Parathyroid adenoma (tissue), 2 donors: ENCODE data around the gene FAM131B.
A peak's percentile ranks its signal among the peaks of the same experiment; 100 is the strongest.

Source experiments
- H2AFZ ChIP-seq: fragments of 300-600 bp; sonication (generic); one replicate; pipeline ENCODE4 v1.7.0; 2017; ENCODE audit warnings: antibody characterized with exemption, mild to moderate bottlenecking
- H3K27ac ChIP-seq: fragments of 300-600 bp; sonication (generic); one replicate; pipeline ENCODE4 v1.7.0; 2017
- H3K27me3 ChIP-seq: fragments of 300-600 bp; sonication (generic); one replicate; pipeline ENCODE4 v1.7.0; 2017; ENCODE audit warnings: low read length; ENCODE audit not compliant: control insufficient read depth, insufficient read depth
- H3K36me3 ChIP-seq: fragments of 300-600 bp; sonication (generic); one replicate; pipeline ENCODE4 v1.7.0; 2017; ENCODE audit warnings: low read length; ENCODE audit not compliant: control insufficient read depth, insufficient read depth
- H3K4me1 ChIP-seq: fragments of 300-600 bp; sonication (generic); one replicate; pipeline ENCODE4 v1.7.0; 2017; ENCODE audit warnings: control low read depth
- H3K4me2 ChIP-seq: fragments of 300-600 bp; sonication (generic); one replicate; pipeline ENCODE4 v1.7.0; 2017; ENCODE audit warnings: low read length
- H3K4me3 ChIP-seq: fragments of 300-600 bp; sonication (generic); one replicate; pipeline ENCODE4 v1.7.0; 2017; ENCODE audit warnings: low read depth, low read length
- H3K79me2 ChIP-seq: fragments of 300-600 bp; sonication (generic); one replicate; pipeline ENCODE4 v1.7.0; 2017; ENCODE audit warnings: control low read depth
- H3K9ac ChIP-seq: fragments of 300-600 bp; sonication (generic); one replicate; pipeline ENCODE4 v1.7.0; 2017; ENCODE audit warnings: mild to moderate bottlenecking
- H3K9me3 ChIP-seq: fragments of 300-600 bp; sonication (generic); one replicate; pipeline ENCODE4 v1.7.0; 2017; ENCODE audit warnings: low read length; ENCODE audit not compliant: control insufficient read depth
- CTCF ChIP-seq: fragments of 300-600 bp; sonication (generic); IDR thresholded peaks from one replicate; pipeline ENCODE4 v1.7.0; 2017; ENCODE audit warnings: antibody characterized with exemption, mild to moderate bottlenecking
- donor health status: primary hyperparathyroidism.

FAM131B gene

GRCh38 chr7:143316492-143316891 is 46.0 kb downstream of the FAM131B start:
- H3K36me3 ChIP-seq: no peaks in the 10 kb centered on the region
- H3K4me2 ChIP-seq: no peak overlapping the region
- H3K9me3 ChIP-seq: no peaks in the 10 kb centered on the region
- no peak overlapping the region for H3K27ac ChIP-seq
- peaks cover 6% of the 10 kb centered on the region for H3K4me1 ChIP-seq
- TF ChIP-seq CTCF: no peak
- no peaks in the 10 kb centered on the region for H3K27me3 ChIP-seq
- H3K9ac ChIP-seq: no peak overlapping the region
- H3K4me3 ChIP-seq: no peak overlapping the region
- no peaks in the 10 kb centered on the region for H3K79me2 ChIP-seq
- no peak overlapping the region for H2AFZ ChIP-seq

- no peaks in the 10 kb centered on the region for H3K27me3 ChIP-seq
- H3K9me3 ChIP-seq: no peaks in the 10 kb centered on the region
- H3K27ac ChIP-seq: no peak within 1 kb of the TSS
- H3K36me3 ChIP-seq: no peaks in the 10 kb centered on the region
- no peaks in the 10 kb centered on the region for H3K79me2 ChIP-seq
- H2AFZ ChIP-seq: no peak within 1 kb of the TSS
- H3K4me2 ChIP-seq: no peak within 1 kb of the TSS
- TF ChIP-seq CTCF: no peak
- no peak within 1 kb of the TSS for H3K4me3 ChIP-seq
- H3K9ac ChIP-seq: no peak within 1 kb of the TSS
- H3K4me1 ChIP-seq: peaks cover 6% of the 10 kb centered on the region
Observed at GRCh38 chr7:143315776-143316175, 46.7 kb downstream of the FAM131B start, which contains the start of gene CLCN1. Gene CLCN1 (plus strand): TSS chr7:143316111. CDS start chr7:143316213, 102 bp downstream.

GRCh38 chr7:143314127-143314526 is 48.4 kb downstream of the FAM131B start:
- no peaks in the 10 kb centered on the region for H3K9me3 ChIP-seq
- no peaks in the 10 kb centered on the region for H3K27me3 ChIP-seq
- H3K27ac ChIP-seq: no peak overlapping the region
- H3K4me3 ChIP-seq: no peak overlapping the region
- no peak for TF ChIP-seq CTCF
- H3K79me2 ChIP-seq: no peaks in the 10 kb centered on the region
- H3K36me3 ChIP-seq: no peaks in the 10 kb centered on the region
- H2AFZ ChIP-seq: no peak overlapping the region
- peaks cover 6% of the 10 kb centered on the region for H3K4me1 ChIP-seq
- H3K9ac ChIP-seq: no peak overlapping the region
- no peak overlapping the region for H3K4me2 ChIP-seq

- H3K27me3 ChIP-seq: no peaks in the 10 kb centered on the region
- H3K4me1 ChIP-seq: no peaks in the 10 kb centered on the region
- no peaks in the 10 kb centered on the region for H3K9me3 ChIP-seq
- H3K4me2 ChIP-seq: no peak overlapping the region
- H3K79me2 ChIP-seq: no peaks in the 10 kb centered on the region
- no peak overlapping the region for H3K4me3 ChIP-seq
- no peak overlapping the region for H2AFZ ChIP-seq
- no peak for TF ChIP-seq CTCF
- no peaks in the 10 kb centered on the region for H3K36me3 ChIP-seq
- H3K9ac ChIP-seq: no peak overlapping the region
- H3K27ac ChIP-seq: no peak overlapping the region
Observed at GRCh38 chr7:143308632-143309031, 53.9 kb downstream of the FAM131B start.

- H3K79me2 ChIP-seq: no peaks in the 10 kb centered on the region
- H3K9ac ChIP-seq: no peak overlapping the region
- H3K4me3 ChIP-seq: no peak overlapping the region
- H3K27ac ChIP-seq: no peak overlapping the region
- H3K36me3 ChIP-seq: no peaks in the 10 kb centered on the region
- H3K4me1 ChIP-seq: no peaks in the 10 kb centered on the region
- no peak overlapping the region for H2AFZ ChIP-seq
- no peaks in the 10 kb centered on the region for H3K27me3 ChIP-seq
- H3K4me2 ChIP-seq: no peak overlapping the region
- peak; percentile 79 for TF ChIP-seq CTCF
- no peaks in the 10 kb centered on the region for H3K9me3 ChIP-seq
Observed at GRCh38 chr7:143305423-143306070, 57.0 kb downstream of the FAM131B start.
